GM19468 (cell line): ENCODE data around the gene ADRB1.

Source experiments
- ATAC-seq: cut with Tn5 transposase; IDR thresholded peaks from one replicate; pipeline ENCODE4 v1.9.1; 2021; ENCODE audit warnings: mild to moderate bottlenecking, moderate library complexity, moderate number of reproducible peaks; ENCODE audit not compliant: unreplicated experiment; ENCODE audit errors: extremely low read depth

Gene ADRB1

GRCh38 chr10:114043532-114044246 lies at the start of gene ADRB1:
Gene ADRB1, plus strand, starts transcription at chr10:114043866. Its CDS starts 267 bp downstream, at chr10:114044133.
- ATAC-seq: no peak

- no peak for ATAC-seq
Measured at GRCh38 chr10:113995201-113995600, 48.5 kb upstream of the ADRB1 start.

- ATAC-seq: no peak
Measured at GRCh38 chr10:113997428-113997827, 46.2 kb upstream of the ADRB1 start.

- ATAC-seq: no peak
Measured at GRCh38 chr10:113999531-113999930, 44.1 kb upstream of the ADRB1 start.

- no peak for ATAC-seq
Measured at GRCh38 chr10:114000457-114001010, 43.1 kb upstream of the ADRB1 start.

GRCh38 chr10:114002422-114002821 lies 41.2 kb upstream of the ADRB1 start:
- no peak for ATAC-seq

GRCh38 chr10:114003161-114003941 lies 40.3 kb upstream of the ADRB1 start:
- ATAC-seq: no peak

GRCh38 chr10:114009281-114009996 lies 34.2 kb upstream of the ADRB1 start:
- ATAC-seq: no peak

GRCh38 chr10:114010316-114010715 lies 33.4 kb upstream of the ADRB1 start:
- no peak for ATAC-seq

GRCh38 chr10:114012650-114013049 lies 31.0 kb upstream of the ADRB1 start:
- ATAC-seq: no peak

GRCh38 chr10:114015708-114016107 lies 28.0 kb upstream of the ADRB1 start:
- no peak for ATAC-seq

GRCh38 chr10:114017271-114017670 lies 26.4 kb upstream of the ADRB1 start:
- no peak for ATAC-seq

- ATAC-seq: no peak
Measured at GRCh38 chr10:114017873-114018272, 25.8 kb upstream of the ADRB1 start.

GRCh38 chr10:114019226-114019625 lies 24.4 kb upstream of the ADRB1 start:
- no peak for ATAC-seq

GRCh38 chr10:114021154-114021553 lies 22.5 kb upstream of the ADRB1 start:
- no peak for ATAC-seq

GRCh38 chr10:114021717-114022680 lies 21.7 kb upstream of the ADRB1 start:
- ATAC-seq: no peak

- ATAC-seq: no peak
Measured at GRCh38 chr10:114022766-114023597, 20.7 kb upstream of the ADRB1 start.

GRCh38 chr10:114024876-114025610 lies 18.6 kb upstream of the ADRB1 start:
- peak; percentile 49 for ATAC-seq
